Measurements from ENCODE around the gene CORO2B.
A peak's percentile ranks its signal among the peaks of the same experiment; 100 is the strongest.
"Not testable (repeated sequence)": the region's sequence is repeated elsewhere in the genome, so short reads cannot be mapped to it uniquely, and the experiment has no call there.

The CORO2B gene

DNA sequence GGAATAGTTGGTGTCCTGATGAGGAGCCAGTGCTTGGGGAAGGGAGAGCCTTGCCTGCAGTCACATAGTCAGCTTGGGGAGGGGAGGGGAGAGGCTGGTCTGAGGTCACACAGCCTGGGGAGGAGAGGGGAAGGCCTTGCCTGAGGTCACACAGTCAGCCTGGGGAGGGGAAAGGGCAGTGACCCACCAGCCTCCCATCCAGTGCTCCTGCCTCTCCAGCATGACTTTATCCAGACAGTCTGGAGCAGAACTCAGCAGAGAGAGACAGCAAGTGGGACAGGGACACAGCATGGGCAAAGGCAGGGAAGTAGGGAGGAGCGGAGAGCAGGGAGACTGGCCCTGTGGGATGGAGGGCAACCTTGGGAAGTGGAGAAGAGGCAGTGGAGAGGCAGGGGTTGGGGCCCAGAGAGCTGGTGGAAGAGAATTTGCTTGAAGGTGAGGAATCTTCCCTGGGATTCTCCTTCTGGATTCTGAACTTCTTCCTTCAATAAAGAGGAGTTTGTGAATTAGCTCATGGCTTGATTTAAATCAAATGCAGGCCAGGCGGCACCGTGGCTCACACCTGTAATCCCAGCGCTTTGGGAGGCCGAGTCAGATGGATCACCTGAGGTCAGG, 64.5 kb downstream of the CORO2B start:
- Histone ChIP-seq H3K27me3 (ENCODE audit: insufficient read depth, insufficient read length) (no peaks in the 10 kb centered on the region), H3K36me3 (ENCODE audit: insufficient read depth, insufficient read length, low read length) (peaks cover 4% of the 10 kb centered on the region), H3K4me3 (ENCODE audit: insufficient read length, low read depth) (no peak overlapping the region), H3K4me1 (ENCODE audit: insufficient read depth, insufficient read length) (peaks cover 33% of the 10 kb centered on the region), H3K9me3 (ENCODE audit: insufficient read depth, low read length) (no peaks in the 10 kb centered on the region), H3K9ac (ENCODE audit: insufficient read length, low read depth) (peak overlapping the region; percentile 6)
- DNase-seq (ENCODE audit: low read depth, low spot score): no peak
- TF ChIP-seq SUZ12 (IDR thresholded peaks at IDR 0.05; ENCODE audit: extremely low read depth, insufficient read depth, insufficient read length) (no peak), YY1 (IDR thresholded peaks at IDR 0.05; ENCODE audit: insufficient read depth, insufficient read length) (no peak), ZNF274 (IDR thresholded peaks at IDR 0.05; ENCODE audit: low read depth, low read length) (no peak)

DNA sequence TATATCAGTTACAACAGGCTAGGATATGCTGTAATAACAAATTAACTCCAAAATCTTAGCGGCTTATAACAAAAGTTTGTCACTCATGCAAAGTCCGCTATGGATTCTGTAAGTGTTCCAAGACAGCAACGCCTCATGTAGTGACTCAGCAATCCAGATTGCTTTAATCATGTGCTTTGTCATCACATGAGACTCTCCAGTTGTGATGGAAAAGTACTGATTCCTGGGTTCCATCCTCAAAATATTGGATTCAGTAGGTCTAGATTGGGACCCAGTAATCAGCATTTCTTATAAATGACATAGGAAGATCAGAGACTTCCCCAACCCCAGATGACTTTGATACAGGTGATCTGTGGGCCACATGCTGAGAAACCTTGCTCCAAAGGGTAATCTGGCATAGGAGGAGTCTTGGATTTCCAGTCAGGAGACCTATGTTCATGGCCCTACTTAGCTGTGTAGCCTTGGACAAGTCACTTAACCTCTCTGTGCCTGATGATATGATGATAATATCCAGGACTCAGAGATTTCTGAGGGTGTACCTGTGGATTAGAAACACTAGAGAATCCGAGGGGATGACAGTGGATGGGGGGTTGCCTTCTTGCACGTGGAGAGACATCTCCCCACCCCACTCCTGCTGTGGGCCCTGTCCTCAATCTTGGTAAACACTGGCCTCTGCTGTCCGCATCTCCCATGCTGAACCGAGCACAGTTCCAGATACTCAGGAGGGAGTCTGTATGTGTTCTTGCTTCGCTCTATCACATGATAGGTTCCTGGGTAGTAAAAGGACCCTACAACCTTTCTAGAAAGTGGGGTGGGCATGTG, 65.5 kb downstream of the CORO2B start:
- H3K36me3 ChIP-seq (ENCODE audit: insufficient read depth, insufficient read length, low read length): peaks cover 4% of the 10 kb centered on the region
- DNase-seq (ENCODE audit: low read depth, low spot score): no peak
- no peak overlapping the region for H3K4me3 ChIP-seq (ENCODE audit: insufficient read length, low read depth)
- TF ChIP-seq YY1 (IDR thresholded peaks at IDR 0.05; ENCODE audit: insufficient read depth, insufficient read length) (no peak), SUZ12 (IDR thresholded peaks at IDR 0.05; ENCODE audit: extremely low read depth, insufficient read depth, insufficient read length) (no peak), ZNF274 (IDR thresholded peaks at IDR 0.05; ENCODE audit: low read depth, low read length) (no peak)
- H3K27me3 ChIP-seq (ENCODE audit: insufficient read depth, insufficient read length): no peaks in the 10 kb centered on the region
- peaks cover 31% of the 10 kb centered on the region for H3K4me1 ChIP-seq (ENCODE audit: insufficient read depth, insufficient read length)
- H3K9ac ChIP-seq (ENCODE audit: insufficient read length, low read depth): no peak overlapping the region
- H3K9me3 ChIP-seq (ENCODE audit: insufficient read depth, low read length): no peaks in the 10 kb centered on the region

DNA sequence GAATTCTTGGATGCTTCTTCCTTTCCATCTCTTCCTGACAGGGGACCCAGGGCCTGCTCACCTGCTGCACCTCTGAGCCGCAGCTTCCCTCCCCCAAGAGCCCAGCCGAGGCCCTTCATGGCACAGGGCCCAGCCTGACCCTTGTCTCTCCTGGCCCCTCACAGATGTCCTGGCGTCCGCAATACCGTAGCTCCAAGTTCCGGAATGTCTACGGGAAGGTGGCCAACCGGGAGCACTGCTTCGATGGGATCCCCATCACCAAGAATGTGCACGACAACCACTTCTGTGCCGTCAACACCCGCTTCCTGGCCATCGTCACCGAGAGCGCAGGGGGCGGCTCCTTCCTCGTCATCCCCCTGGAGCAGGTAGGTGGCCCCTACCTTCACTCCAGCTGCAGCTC, 66.2 kb downstream of the CORO2B start:
- TF ChIP-seq SUZ12 (IDR thresholded peaks at IDR 0.05; ENCODE audit: extremely low read depth, insufficient read depth, insufficient read length): no peak
- no peak for TF ChIP-seq ZNF274 (IDR thresholded peaks at IDR 0.05; ENCODE audit: low read depth, low read length)
- TF ChIP-seq YY1 (IDR thresholded peaks at IDR 0.05; ENCODE audit: insufficient read depth, insufficient read length): no peak
- Histone ChIP-seq H3K4me1 (ENCODE audit: insufficient read depth, insufficient read length) (peaks cover 27% of the 10 kb centered on the region), H3K9ac (ENCODE audit: insufficient read length, low read depth) (no peak overlapping the region), H3K27me3 (ENCODE audit: insufficient read depth, insufficient read length) (no peaks in the 10 kb centered on the region), H3K9me3 (ENCODE audit: insufficient read depth, low read length) (no peaks in the 10 kb centered on the region), H3K36me3 (ENCODE audit: insufficient read depth, insufficient read length, low read length) (peaks cover 4% of the 10 kb centered on the region), H3K4me3 (ENCODE audit: insufficient read length, low read depth) (no peak overlapping the region)
- no peak for DNase-seq (ENCODE audit: low read depth, low spot score)

- H3K9ac ChIP-seq (ENCODE audit: insufficient read length, low read depth): no peak overlapping the region
- H3K4me3 ChIP-seq (ENCODE audit: insufficient read length, low read depth): no peak overlapping the region
- DNase-seq (ENCODE audit: low read depth, low spot score): no peak
- peaks cover 21% of the 10 kb centered on the region for H3K4me1 ChIP-seq (ENCODE audit: insufficient read depth, insufficient read length)
- peaks cover 4% of the 10 kb centered on the region for H3K36me3 ChIP-seq (ENCODE audit: insufficient read depth, insufficient read length, low read length)
- no peak for TF ChIP-seq YY1 (IDR thresholded peaks at IDR 0.05; ENCODE audit: insufficient read depth, insufficient read length)
- no peak for TF ChIP-seq SUZ12 (IDR thresholded peaks at IDR 0.05; ENCODE audit: extremely low read depth, insufficient read depth, insufficient read length)
- TF ChIP-seq ZNF274 (IDR thresholded peaks at IDR 0.05; ENCODE audit: low read depth, low read length): no peak
- H3K27me3 ChIP-seq (ENCODE audit: insufficient read depth, insufficient read length): no peaks in the 10 kb centered on the region
- H3K9me3 ChIP-seq (ENCODE audit: insufficient read depth, low read length): no peaks in the 10 kb centered on the region
Observed at GRCh38 chr15:68646156-68646555, 67.4 kb downstream of the CORO2B start.

DNA sequence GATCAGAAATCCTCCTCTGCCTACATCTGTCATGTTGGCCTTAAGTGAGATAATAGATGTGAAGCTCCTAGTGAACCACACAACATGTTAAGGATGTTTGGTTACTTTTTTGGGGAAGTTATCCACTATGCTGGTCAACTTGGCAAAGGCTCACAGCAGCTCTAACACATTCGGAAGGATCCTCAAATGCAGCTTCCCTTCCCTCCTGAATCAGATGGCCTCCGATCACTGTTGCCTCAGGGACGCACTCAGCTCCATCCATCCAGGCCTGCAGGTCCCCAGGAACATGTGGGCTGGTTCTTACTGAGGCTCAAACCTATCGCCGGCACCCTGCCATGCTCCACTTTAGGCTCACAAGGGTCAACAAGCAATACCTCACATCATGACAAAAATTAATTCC, 67.9 kb downstream of the CORO2B start:
- peaks cover 4% of the 10 kb centered on the region for H3K36me3 ChIP-seq (ENCODE audit: insufficient read depth, insufficient read length, low read length)
- H3K4me3 ChIP-seq (ENCODE audit: insufficient read length, low read depth): no peak overlapping the region
- peaks cover 18% of the 10 kb centered on the region for H3K4me1 ChIP-seq (ENCODE audit: insufficient read depth, insufficient read length)
- H3K9ac ChIP-seq (ENCODE audit: insufficient read length, low read depth): no peak overlapping the region
- TF ChIP-seq YY1 (IDR thresholded peaks at IDR 0.05; ENCODE audit: insufficient read depth, insufficient read length) (no peak), SUZ12 (IDR thresholded peaks at IDR 0.05; ENCODE audit: extremely low read depth, insufficient read depth, insufficient read length) (no peak), ZNF274 (IDR thresholded peaks at IDR 0.05; ENCODE audit: low read depth, low read length) (no peak)
- no peaks in the 10 kb centered on the region for H3K27me3 ChIP-seq (ENCODE audit: insufficient read depth, insufficient read length)
- H3K9me3 ChIP-seq (ENCODE audit: insufficient read depth, low read length): no peaks in the 10 kb centered on the region
- no peak for DNase-seq (ENCODE audit: low read depth, low spot score)

GRCh38 chr15:68647361-68647760, 68.6 kb downstream of the CORO2B start:
- H3K9ac ChIP-seq (ENCODE audit: insufficient read length, low read depth); H3K9me3 ChIP-seq (ENCODE audit: insufficient read depth, low read length); H3K27me3 ChIP-seq (ENCODE audit: insufficient read depth, insufficient read length); H3K36me3 ChIP-seq (ENCODE audit: insufficient read depth, insufficient read length, low read length); H3K4me3 ChIP-seq (ENCODE audit: insufficient read length, low read depth); DNase-seq (ENCODE audit: low read depth, low spot score): not testable (repeated sequence)
- H3K4me1 ChIP-seq (ENCODE audit: insufficient read depth, insufficient read length): peaks cover 20% of the 10 kb centered on the region

- Histone ChIP-seq H3K4me3 (ENCODE audit: insufficient read length, low read depth) (no peak overlapping the region), H3K36me3 (ENCODE audit: insufficient read depth, insufficient read length, low read length) (no peaks in the 10 kb centered on the region), H3K9me3 (ENCODE audit: insufficient read depth, low read length) (no peaks in the 10 kb centered on the region), H3K4me1 (ENCODE audit: insufficient read depth, insufficient read length) (peaks cover 22% of the 10 kb centered on the region), H3K9ac (ENCODE audit: insufficient read length, low read depth) (peak overlapping the region; percentile 37), H3K27me3 (ENCODE audit: insufficient read depth, insufficient read length) (no peaks in the 10 kb centered on the region)
- no peak for TF ChIP-seq YY1 (IDR thresholded peaks at IDR 0.05; ENCODE audit: insufficient read depth, insufficient read length)
- TF ChIP-seq ZNF274 (IDR thresholded peaks at IDR 0.05; ENCODE audit: low read depth, low read length): no peak
- no peak for TF ChIP-seq SUZ12 (IDR thresholded peaks at IDR 0.05; ENCODE audit: extremely low read depth, insufficient read depth, insufficient read length)
- DNase-seq (ENCODE audit: low read depth, low spot score): peak; percentile 81
Observed at GRCh38 chr15:68650901-68651709, 72.3 kb downstream of the CORO2B start.

Measured in NT2/D1 (cell line).